Fibroblast of villous mesenchyme (primary cell): ENCODE results near the gene TTYH1. TPM values are rescaled to one million over a fixed set of nuclear protein-coding genes. Genes with fewer than 3 reads are reported as not detected.
A peak's percentile ranks its signal among the peaks of the same experiment; 100 is the strongest.
"Not testable (repeated sequence)": the region's sequence is repeated elsewhere in the genome, so short reads cannot be mapped to it uniquely, and the experiment has no call there.

Experiments
- DNase-seq: peaks from one replicate; pipeline ENCODE4 v3.0.0-alpha.2; 2010; ENCODE audit warnings: low read depth
- H3K4me3 ChIP-seq: 2 replicates; pipeline ENCODE4 v1.5.1; 2011; ENCODE audit warnings: low read depth, mild to moderate bottlenecking, low read length
- total RNA-seq: library from RNA; depleted of rRNA; stranded (reverse); fragments of >200 nt; gene quantifications from 2 replicates; pipeline ENCODE4 v1.2.3, GENCODE V29; 2012
- TF ChIP-seq, protein P1 (sequence below): IDR thresholded peaks from 2 replicates; pipeline ENCODE4 v1.5.1; 2012; ENCODE audit warnings: low read depth, mild to moderate bottlenecking, low read length; ENCODE audit not compliant: insufficient read depth

TTYH1 gene
- total RNA-seq, 1 donor = not detected

GRCh38 chr19:54465426-54466109 is 50.3 kb downstream of the TTYH1 start:
- no peak for DNase-seq

DNA sequence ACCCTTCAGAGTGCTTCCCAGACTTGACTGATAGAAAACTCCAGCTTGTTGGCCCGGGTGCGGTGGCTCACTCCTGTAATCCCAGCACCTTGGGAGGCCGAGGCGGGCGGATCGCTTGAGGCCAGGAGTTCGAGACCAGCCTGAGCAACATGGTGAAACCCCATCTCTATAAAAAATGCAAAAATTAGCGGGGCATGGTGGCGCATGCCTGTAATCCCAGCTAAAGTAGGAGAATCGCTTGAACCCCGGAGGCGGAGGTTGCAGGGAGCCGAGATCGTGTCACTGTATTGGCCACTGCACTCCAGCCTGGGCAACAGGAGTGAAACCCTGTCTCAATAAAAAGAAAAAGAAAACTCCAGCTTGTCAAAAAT is 50.8 kb downstream of the TTYH1 start:
- DNase-seq, H3K4me3 ChIP-seq: not testable (repeated sequence)

More at GRCh38 chr19:54465426-54466109, 50.3 kb downstream of the TTYH1 start:
- TF ChIP-seq, protein P1, sequence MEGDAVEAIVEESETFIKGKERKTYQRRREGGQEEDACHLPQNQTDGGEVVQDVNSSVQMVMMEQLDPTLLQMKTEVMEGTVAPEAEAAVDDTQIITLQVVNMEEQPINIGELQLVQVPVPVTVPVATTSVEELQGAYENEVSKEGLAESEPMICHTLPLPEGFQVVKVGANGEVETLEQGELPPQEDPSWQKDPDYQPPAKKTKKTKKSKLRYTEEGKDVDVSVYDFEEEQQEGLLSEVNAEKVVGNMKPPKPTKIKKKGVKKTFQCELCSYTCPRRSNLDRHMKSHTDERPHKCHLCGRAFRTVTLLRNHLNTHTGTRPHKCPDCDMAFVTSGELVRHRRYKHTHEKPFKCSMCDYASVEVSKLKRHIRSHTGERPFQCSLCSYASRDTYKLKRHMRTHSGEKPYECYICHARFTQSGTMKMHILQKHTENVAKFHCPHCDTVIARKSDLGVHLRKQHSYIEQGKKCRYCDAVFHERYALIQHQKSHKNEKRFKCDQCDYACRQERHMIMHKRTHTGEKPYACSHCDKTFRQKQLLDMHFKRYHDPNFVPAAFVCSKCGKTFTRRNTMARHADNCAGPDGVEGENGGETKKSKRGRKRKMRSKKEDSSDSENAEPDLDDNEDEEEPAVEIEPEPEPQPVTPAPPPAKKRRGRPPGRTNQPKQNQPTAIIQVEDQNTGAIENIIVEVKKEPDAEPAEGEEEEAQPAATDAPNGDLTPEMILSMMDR = no peak
- H3K4me3 ChIP-seq = no peak overlapping the region

DNA sequence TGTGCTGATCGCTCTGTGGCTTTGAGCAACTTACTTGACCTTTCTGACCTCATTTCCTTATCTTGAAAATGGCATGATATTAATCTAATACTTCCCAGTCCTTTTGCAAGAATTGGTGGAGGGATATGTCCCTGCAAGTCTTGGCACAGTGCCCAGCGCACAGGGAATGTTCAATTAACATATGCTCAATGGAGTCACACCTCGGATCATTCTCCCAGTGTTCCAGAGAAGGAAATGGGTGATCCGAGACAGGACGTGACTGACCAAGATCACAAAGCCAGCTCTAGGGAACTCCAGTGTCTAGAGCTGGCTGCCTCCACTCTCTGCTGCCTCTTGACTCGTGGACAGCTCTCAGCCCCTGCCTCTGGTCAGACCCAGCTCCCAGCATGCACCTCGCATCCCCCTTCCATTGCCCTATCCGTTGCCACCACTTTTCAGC is 54.3 kb downstream of the TTYH1 start:
- no peak for DNase-seq
- H3K4me3 ChIP-seq = no peak overlapping the region
- TF ChIP-seq, protein P1 = no peak

GRCh38 chr19:54470276-54470887 is 55.1 kb downstream of the TTYH1 start:
- TF ChIP-seq, protein P1 = no peak
- no peak for DNase-seq
- no peak overlapping the region for H3K4me3 ChIP-seq

GRCh38 chr19:54470991-54471782 is 55.9 kb downstream of the TTYH1 start:
- TF ChIP-seq, protein P1 = no peak
- DNase-seq = no peak

GRCh38 chr19:54473071-54473891 is 58.0 kb downstream of the TTYH1 start, which contains the start of gene CDC42EP5:
Gene CDC42EP5 (minus strand): TSS chr19:54473296. CDS start chr19:54465547, 7,749 bp downstream.
- TF ChIP-seq, protein P1 = no peak
- peak within 1 kb of the TSS; percentile 69 for H3K4me3 ChIP-seq
- DNase-seq = peak; percentile 82

More at GRCh38 chr19:54470991-54471782, 55.9 kb downstream of the TTYH1 start:
- H3K4me3 ChIP-seq = peak overlapping the region; percentile 51
